Measurements from ENCODE around the gene GTF2F1.
A peak's percentile ranks its signal among the peaks of the same experiment; 100 is the strongest.
"Not testable (repeated sequence)": the region's sequence is repeated elsewhere in the genome, so short reads cannot be mapped to it uniquely, and the experiment has no call there.

The GTF2F1 gene

DNA sequence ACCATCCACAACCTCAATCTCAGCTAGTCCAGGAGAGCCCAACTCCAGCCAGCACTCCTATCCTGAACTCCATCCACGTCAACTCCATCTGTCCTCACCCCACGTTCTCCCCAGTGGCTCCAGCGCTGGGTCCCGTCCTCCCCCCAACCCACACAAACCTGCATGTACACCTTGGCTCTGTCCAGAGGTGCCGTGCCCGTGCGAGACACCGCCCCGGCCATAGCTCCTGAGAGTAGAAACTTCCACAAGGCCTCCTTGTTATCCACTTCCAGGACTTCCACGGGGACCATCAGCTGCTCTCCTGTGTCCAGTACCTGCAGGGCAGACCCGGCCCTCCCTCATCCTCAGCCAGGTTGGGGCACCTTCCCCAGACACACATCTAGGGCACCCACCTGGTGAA lies 38.9 kb upstream of the GTF2F1 start:
- POLR2A ChIA-PET, result no interaction called here
- CTCF ChIA-PET, result no interaction called here
- TF ChIP-seq CTBP1 (IDR thresholded peaks at IDR 0.05; ENCODE audit: borderline replicate concordance) (no peak), TARDBP (IDR thresholded peaks at IDR 0.05) (no peak), BHLHE40 (IDR thresholded peaks at IDR 0.05; ENCODE audit: borderline replicate concordance) (no peak), HDGF (IDR thresholded peaks at IDR 0.05; ENCODE audit: borderline replicate concordance) (no peak), FOXA1 (IDR thresholded peaks at IDR 0.05) (no peak), FOXM1 (IDR thresholded peaks at IDR 0.05; ENCODE audit: borderline replicate concordance) (no peak), SUZ12 (IDR thresholded peaks at IDR 0.05) (no peak), ELF4 (IDR thresholded peaks at IDR 0.05) (no peak), SP1 (IDR thresholded peaks at IDR 0.05) (no peak), NFRKB (IDR thresholded peaks at IDR 0.05) (no peak), FOXK2 (IDR thresholded peaks at IDR 0.05) (no peak)
- TF ChIP-seq, protein P1, sequence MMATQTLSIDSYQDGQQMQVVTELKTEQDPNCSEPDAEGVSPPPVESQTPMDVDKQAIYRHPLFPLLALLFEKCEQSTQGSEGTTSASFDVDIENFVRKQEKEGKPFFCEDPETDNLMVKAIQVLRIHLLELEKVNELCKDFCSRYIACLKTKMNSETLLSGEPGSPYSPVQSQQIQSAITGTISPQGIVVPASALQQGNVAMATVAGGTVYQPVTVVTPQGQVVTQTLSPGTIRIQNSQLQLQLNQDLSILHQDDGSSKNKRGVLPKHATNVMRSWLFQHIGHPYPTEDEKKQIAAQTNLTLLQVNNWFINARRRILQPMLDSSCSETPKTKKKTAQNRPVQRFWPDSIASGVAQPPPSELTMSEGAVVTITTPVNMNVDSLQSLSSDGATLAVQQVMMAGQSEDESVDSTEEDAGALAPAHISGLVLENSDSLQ (IDR thresholded peaks at IDR 0.05), result no peak
- DNase-seq (ENCODE audit: extremely low spot score), result no peak

DNA sequence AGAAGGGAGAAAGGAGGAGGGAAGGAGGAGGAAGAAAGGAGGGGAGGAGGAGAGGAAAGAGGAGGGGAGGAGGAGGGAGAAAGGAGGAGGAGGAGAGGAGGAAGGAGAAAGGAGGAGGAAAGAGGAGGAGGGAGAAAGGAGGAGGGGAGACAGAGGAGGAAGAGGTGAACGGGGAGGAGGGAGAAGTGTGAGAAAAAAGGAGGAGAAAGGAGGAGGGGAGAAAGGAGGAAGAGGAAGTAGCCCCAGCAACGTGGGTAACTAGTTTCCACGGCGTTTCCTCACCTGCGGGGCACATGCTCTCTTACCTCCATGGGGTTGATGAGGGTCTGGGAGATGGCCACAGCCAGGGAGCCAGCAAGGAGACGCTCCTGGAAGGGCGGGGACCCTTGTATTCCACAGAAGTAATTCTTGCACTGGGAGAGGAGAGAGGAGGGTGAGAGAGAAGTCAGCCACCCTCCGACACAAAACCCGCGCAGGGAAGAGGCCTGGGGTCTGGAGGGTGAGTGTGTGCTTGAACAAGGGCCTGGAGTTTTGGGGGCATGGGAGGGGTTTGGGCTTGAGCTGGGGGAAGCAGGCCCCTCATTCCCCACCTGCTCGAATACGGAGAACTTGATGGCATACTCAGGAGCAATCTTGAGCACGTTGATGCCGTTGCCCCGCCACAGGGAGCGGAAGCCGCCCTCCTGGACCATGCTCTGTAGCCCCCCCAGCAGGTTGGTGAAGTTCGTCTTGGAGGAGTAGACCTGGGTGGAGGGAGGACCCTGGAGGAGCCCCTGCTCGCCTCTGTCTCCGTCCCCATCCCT lies 36.7 kb upstream of the GTF2F1 start:
- ChIA-PET POLR2A (no interaction called here), CTCF (no interaction called here)
- no peak for DNase-seq (ENCODE audit: extremely low spot score)
- no peak for TF ChIP-seq BHLHE40 (IDR thresholded peaks at IDR 0.05; ENCODE audit: borderline replicate concordance)
- TF ChIP-seq FOXA1 (IDR thresholded peaks at IDR 0.05), result no peak
- TF ChIP-seq FOXK2 (IDR thresholded peaks at IDR 0.05), result no peak
- TF ChIP-seq HDGF (IDR thresholded peaks at IDR 0.05; ENCODE audit: borderline replicate concordance), result no peak
- no peak for TF ChIP-seq SP1 (IDR thresholded peaks at IDR 0.05)
- TF ChIP-seq ELF4 (IDR thresholded peaks at IDR 0.05), result no peak
- TF ChIP-seq FOXM1 (IDR thresholded peaks at IDR 0.05; ENCODE audit: borderline replicate concordance), result no peak
- TF ChIP-seq SUZ12 (IDR thresholded peaks at IDR 0.05), result no peak
- no peak for TF ChIP-seq L3MBTL2 (conservative IDR thresholded peaks at IDR 0.05)
- TF ChIP-seq ARNT (IDR thresholded peaks at IDR 0.05), result no peak
- TF ChIP-seq ZNF384 (IDR thresholded peaks at IDR 0.05), result no peak
- no peak for TF ChIP-seq NFRKB (IDR thresholded peaks at IDR 0.05)
- no peak for TF ChIP-seq CTBP1 (IDR thresholded peaks at IDR 0.05; ENCODE audit: borderline replicate concordance)

DNA sequence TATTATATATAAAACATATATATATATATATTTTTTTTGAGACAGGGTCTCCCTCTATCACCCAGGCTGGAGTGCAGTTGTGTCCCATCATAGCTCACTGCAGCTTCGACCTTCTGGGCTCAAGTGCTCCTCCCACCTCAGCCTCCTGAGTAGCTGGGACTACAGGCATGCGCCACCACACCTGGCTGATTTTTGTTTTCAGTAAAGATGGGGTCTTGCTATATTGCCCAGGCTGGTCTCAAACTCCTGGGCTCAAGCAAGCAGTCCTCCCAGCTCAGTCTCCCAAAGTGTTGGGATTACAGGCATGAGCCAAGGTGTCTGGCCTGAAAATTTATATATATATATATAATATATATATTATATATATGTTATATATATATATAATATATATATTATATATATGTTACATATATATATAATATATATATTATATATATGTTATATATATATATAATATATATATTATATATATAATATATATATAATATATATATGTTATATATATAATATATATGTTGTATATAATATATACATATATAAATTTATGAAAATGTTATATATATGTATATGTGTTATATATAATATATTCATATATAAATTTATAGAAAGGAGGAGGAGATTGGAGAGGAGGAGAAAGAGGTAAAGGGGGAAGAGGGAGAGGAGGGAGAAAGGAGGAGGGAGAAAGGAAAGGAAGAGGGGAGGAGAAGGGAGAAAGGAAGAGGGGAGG lies 35.9 kb upstream of the GTF2F1 start:
- CTCF ChIA-PET; POLR2A ChIA-PET; DNase-seq (ENCODE audit: extremely low spot score): not testable (repeated sequence)

DNA sequence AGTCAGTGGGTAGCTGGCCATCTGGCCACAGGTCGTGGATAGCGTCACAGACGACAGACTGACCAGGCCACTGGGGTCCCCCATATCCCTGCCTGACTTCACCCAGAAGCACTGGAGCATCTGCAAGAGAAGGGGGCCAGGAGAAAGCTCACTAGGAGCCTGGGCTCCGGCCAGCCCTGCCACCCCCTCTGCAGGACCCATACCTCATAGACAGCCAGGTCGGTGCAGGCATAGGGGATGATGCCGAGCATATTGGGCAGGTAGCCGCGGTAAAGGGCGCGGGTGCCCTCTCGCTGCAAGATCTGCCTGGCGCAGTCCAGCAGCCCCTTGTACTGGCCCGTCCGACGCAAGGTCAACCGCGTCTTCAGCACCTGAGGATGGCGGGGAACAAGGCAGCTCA lies 34.2 kb upstream of the GTF2F1 start:
- ChIA-PET CTCF (no interaction called here), POLR2A (no interaction called here)
- no peak for DNase-seq (ENCODE audit: extremely low spot score)
- TF ChIP-seq NFRKB (IDR thresholded peaks at IDR 0.05) (no peak), SP1 (IDR thresholded peaks at IDR 0.05) (no peak), SUZ12 (IDR thresholded peaks at IDR 0.05) (no peak), HDGF (IDR thresholded peaks at IDR 0.05; ENCODE audit: borderline replicate concordance) (no peak), ZNF384 (IDR thresholded peaks at IDR 0.05) (no peak), LEF1 (IDR thresholded peaks at IDR 0.05; ENCODE audit: borderline replicate concordance) (no peak), FOXK2 (IDR thresholded peaks at IDR 0.05) (no peak), FOXA1 (IDR thresholded peaks at IDR 0.05) (no peak), TARDBP (IDR thresholded peaks at IDR 0.05) (no peak), CTBP1 (IDR thresholded peaks at IDR 0.05; ENCODE audit: borderline replicate concordance) (no peak), ELF4 (IDR thresholded peaks at IDR 0.05) (no peak), FOXM1 (IDR thresholded peaks at IDR 0.05; ENCODE audit: borderline replicate concordance) (no peak), BHLHE40 (IDR thresholded peaks at IDR 0.05; ENCODE audit: borderline replicate concordance) (no peak), ARNT (IDR thresholded peaks at IDR 0.05) (no peak), L3MBTL2 (conservative IDR thresholded peaks at IDR 0.05) (no peak)
- TF ChIP-seq, protein P1 (IDR thresholded peaks at IDR 0.05), result no peak

DNA sequence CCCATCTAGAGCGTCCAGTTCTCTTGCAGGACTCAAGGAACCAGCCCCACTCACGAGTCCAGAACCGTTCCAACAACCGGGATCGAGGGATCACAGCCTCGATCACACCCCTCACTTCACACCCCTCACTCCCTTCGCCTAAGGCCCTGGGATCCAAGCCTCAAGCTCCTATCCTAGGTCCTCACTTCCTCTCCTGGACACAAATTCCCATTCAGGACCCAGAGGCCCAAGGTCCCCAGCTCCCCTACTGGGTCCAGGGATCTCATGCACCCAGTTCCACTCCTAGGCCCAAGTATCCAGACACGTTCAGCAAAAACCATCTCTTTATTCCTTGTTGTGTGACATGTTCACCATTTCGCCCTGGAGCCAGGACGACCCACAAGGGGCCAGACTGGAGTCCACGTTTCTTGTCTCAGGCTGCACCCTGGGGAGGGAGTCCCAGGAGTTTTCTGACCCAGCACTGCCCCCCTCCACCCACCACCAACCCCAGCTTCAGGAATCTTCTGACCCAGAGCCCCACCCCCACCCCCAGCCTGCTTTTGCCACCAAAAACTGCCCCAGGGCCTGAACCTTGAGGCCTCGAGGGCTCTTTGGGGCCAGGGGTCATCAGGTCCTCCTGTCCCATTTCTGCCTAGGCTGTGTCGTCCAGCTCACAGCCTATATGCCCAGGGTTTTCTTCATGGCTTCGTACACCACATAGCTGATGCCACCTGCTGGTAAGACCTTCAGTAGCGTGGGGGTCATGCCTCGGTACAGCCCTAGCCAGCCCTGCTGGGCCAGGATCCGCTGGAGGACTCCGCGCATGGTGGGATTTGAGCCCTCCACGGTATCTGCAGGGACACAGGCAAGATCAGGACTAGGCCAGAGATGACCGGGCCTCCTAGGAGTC lies 33.0 kb upstream of the GTF2F1 start:
- CTCF ChIA-PET, result interaction anchor here (0.6 kb wide), 1 partner anchor 374 kb away, joined by 3 read pairs; no protein-coding TSS in a partner anchor
- DNase-seq (ENCODE audit: extremely low spot score), result no peak
- no peak for TF ChIP-seq CTBP1 (IDR thresholded peaks at IDR 0.05; ENCODE audit: borderline replicate concordance)
- TF ChIP-seq L3MBTL2 (conservative IDR thresholded peaks at IDR 0.05), result peak; percentile 52
- TF ChIP-seq, protein P1 (IDR thresholded peaks at IDR 0.05), result no peak
- POLR2A ChIA-PET, result interaction anchor here (0.8 to 2.4 kb wide), 9 partner anchors 10 to 65 kb away, joined by 3 to 14 read pairs (median 6); partner anchors contain the start of genes ALKBH7, CLPP, GTF2F1 and SLC25A23

Measured in HEK293T (cell line).